HG03175 (cell line): Measurements from ENCODE around the gene TCF7L1.
"Not testable (repeated sequence)": the region's sequence is repeated elsewhere in the genome, so short reads cannot be mapped to it uniquely, and the experiment has no call there.

ENCODE experiments used
- ATAC-seq: cut with Tn5 transposase; IDR thresholded peaks from one replicate; pipeline ENCODE4 v1.9.1; 2021; ENCODE audit warnings: mild to moderate bottlenecking, moderate library complexity; ENCODE audit not compliant: unreplicated experiment

The TCF7L1 gene

GRCh38 chr2:85132397-85132796 is 795 bp upstream of the TCF7L1 start:
- ATAC-seq = no peak

- ATAC-seq = no peak
Observed at GRCh38 chr2:85133751-85134254, 611 bp downstream of the TCF7L1 start.

GRCh38 chr2:85134255-85134895 is 1.2 kb downstream of the TCF7L1 start:
- ATAC-seq = no peak

GRCh38 chr2:85134896-85135659 is 1.9 kb downstream of the TCF7L1 start:
- no peak for ATAC-seq

- ATAC-seq = no peak
Observed at GRCh38 chr2:85135660-85135914, 2.4 kb downstream of the TCF7L1 start.

GRCh38 chr2:85137156-85137555 is 4.0 kb downstream of the TCF7L1 start:
- no peak for ATAC-seq

- no peak for ATAC-seq
Observed at GRCh38 chr2:85143463-85144082, 10.4 kb downstream of the TCF7L1 start.

GRCh38 chr2:85145116-85145820 is 12.1 kb downstream of the TCF7L1 start:
- no peak for ATAC-seq

GRCh38 chr2:85148190-85148589 is 15.0 kb downstream of the TCF7L1 start:
- ATAC-seq = no peak

GRCh38 chr2:85151026-85151425 is 17.8 kb downstream of the TCF7L1 start:
- ATAC-seq = no peak

- no peak for ATAC-seq
Observed at GRCh38 chr2:85152895-85153294, 19.7 kb downstream of the TCF7L1 start.

GRCh38 chr2:85154048-85154753 is 21.0 kb downstream of the TCF7L1 start:
- ATAC-seq = no peak

- ATAC-seq = not testable (repeated sequence)
Observed at GRCh38 chr2:85155082-85155481, 21.9 kb downstream of the TCF7L1 start.

GRCh38 chr2:85156153-85156552 is 23.0 kb downstream of the TCF7L1 start:
- no peak for ATAC-seq

GRCh38 chr2:85156619-85157018 is 23.4 kb downstream of the TCF7L1 start:
- ATAC-seq = no peak

GRCh38 chr2:85157345-85157744 is 24.2 kb downstream of the TCF7L1 start:
- no peak for ATAC-seq

- ATAC-seq = no peak
Observed at GRCh38 chr2:85158559-85159273, 25.5 kb downstream of the TCF7L1 start.

- ATAC-seq = no peak
Observed at GRCh38 chr2:85159589-85159988, 26.4 kb downstream of the TCF7L1 start.

- no peak for ATAC-seq
Observed at GRCh38 chr2:85160966-85161960, 28.1 kb downstream of the TCF7L1 start.
